NCI-H748 (cell line): Measurements from ENCODE around the gene RAP1GAP.
A peak's percentile ranks its signal among the peaks of the same experiment; 100 is the strongest.

Source experiments
- DNase-seq: peaks from one replicate; lab custom pipeline; 2025; ENCODE audit not compliant: unreplicated experiment; lab: John Stamatoyannopoulos, UW

RAP1GAP gene

DNA sequence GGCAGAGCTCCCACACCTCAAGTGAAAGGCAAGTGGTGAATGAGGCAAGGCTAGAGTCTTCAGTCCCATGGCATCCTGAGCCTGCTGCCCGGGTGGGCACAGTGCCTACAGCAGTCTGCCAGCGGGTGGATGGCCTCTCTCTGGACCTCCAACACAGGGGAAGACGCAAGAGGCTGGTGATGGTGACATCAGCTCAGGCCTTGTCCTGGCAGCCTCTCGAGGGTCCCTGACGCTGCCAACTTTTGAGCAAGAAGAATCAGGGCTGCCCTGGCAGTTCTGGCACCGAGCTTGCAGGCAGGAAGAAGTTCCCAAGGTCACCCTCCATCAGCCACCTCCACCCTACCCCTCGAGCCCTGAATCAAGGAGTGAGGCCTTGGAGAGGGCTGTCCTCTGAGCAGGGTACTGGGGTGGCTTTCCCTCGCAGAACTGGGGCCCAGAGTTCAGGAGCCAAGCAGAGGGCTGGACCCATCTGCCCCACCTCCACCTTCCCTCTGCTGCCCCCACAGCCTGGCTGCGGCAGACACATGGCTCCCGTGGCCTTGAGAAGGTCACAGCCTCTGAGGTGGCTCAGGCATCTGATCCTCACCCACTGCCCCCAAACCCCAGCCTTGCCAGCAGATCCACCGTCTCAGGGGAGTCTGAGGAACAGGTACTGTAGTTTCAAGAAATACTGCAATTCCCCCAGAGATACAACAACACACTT, 5.8 kb downstream of the RAP1GAP start:
- no peak for DNase-seq

DNA sequence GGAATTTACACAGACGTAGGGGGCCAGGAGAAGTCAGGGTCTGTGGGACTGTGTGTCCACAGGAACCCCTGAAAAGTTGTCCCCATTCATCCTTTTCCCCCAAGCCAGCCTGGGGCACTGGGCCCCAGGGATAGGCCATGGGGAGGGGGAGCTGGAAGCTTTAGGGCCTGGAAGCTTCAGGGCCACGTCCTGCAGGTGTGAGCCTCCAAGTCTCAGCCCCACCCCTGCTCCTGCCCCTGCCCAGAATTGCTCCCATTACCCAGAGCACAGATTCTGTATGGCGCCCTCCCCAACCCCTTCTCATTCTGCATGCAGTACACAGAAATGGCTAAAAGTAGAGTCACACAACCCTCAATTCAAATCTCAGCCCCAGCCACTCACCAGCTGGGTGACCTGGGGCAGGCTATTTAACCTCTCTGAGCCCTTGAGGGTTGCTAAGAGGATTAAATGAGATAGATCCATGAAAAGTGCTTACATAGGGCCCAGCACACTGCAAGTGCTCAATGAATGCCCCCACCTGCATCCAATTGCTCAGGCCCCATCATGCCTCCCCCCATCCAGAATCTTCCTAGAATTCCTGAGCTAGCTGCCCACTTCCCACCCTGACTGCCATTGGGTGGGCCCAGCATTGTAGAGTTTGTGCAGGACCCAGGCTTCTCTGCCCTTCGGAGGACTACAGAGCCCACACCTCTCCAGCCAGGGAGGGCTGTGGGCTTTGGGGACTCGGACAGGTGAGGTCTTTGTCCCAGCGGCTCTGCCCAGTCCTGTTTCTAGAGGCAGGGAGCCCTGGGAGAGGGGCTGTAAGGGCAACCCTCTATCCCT, 6.5 kb downstream of the RAP1GAP start:
- DNase-seq = no peak

DNA sequence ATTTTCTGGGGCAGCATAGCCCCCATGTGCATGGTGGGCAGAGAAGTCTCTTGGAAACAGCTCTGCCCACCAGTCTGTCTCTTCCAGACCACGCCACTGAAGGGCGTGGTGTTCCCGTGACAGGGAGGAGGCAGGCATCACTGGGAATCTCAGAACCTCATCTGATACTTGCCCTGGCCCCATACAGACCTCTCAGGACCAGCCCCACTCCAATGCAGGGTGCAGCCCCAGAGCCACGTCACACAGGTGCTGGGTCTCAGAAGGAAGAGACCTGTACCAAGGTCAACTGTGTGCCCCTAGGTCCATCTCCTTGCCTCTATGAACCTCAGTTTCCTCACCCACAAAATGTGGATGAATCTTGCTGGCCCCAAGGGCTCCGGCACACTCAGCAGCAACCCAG, 7.3 kb downstream of the RAP1GAP start:
- DNase-seq = no peak

- no peak for DNase-seq
These were observed 9.2 kb downstream of the RAP1GAP start for GRCh38 chr1:21659924-21660326.

- peak; percentile 68 for DNase-seq
These were observed 9.8 kb downstream of the RAP1GAP start for GRCh38 chr1:21659099-21659923.

- DNase-seq = no peak
These were observed 11.5 kb downstream of the RAP1GAP start for GRCh38 chr1:21657456-21658190.

DNA sequence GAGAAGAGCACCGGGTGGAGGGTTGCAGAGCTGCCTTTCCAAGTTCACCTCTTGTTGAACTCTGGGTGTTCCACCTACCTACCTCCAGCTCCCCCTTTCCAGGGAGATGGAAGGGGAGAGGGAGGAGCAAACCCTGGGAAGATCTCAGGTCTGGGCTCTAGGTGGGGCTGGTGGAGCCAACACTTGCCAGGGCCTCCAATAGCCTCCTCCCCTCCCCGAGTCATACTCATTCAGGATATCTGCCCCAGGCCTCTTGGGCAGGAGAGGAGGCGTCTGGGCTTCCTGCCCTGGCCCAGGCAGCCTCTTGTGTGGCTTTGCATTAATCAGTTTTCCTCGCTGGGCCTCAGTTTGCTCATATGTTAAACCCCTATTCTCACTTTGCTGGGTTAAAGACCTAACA, 13.4 kb downstream of the RAP1GAP start:
- peak; percentile 5 for DNase-seq

DNA sequence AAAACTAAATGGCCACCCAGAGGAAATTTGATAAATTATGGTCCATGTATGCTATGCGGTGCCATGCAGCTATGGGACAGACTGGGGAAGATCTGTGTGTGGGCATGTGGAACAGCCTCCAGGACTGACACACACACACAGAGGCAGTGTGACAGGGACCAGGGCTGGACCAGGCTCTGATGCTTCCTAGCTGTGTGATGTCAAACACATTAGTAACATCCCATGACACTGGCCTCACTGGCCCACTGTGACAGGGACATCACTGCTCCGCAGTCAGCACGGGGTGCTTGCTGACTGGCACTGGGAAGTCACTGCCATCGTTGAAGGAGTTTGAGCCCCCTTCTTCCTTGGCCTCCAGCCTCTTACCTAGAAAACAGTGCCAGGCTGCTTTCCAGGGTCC, 13.9 kb downstream of the RAP1GAP start:
- no peak for DNase-seq

- DNase-seq = no peak
These were observed 14.9 kb downstream of the RAP1GAP start for GRCh38 chr1:21654209-21654608.

GRCh38 chr1:21653744-21654100, 15.4 kb downstream of the RAP1GAP start:
- DNase-seq = no peak

GRCh38 chr1:21652937-21653743, 16.0 kb downstream of the RAP1GAP start:
- no peak for DNase-seq

DNA sequence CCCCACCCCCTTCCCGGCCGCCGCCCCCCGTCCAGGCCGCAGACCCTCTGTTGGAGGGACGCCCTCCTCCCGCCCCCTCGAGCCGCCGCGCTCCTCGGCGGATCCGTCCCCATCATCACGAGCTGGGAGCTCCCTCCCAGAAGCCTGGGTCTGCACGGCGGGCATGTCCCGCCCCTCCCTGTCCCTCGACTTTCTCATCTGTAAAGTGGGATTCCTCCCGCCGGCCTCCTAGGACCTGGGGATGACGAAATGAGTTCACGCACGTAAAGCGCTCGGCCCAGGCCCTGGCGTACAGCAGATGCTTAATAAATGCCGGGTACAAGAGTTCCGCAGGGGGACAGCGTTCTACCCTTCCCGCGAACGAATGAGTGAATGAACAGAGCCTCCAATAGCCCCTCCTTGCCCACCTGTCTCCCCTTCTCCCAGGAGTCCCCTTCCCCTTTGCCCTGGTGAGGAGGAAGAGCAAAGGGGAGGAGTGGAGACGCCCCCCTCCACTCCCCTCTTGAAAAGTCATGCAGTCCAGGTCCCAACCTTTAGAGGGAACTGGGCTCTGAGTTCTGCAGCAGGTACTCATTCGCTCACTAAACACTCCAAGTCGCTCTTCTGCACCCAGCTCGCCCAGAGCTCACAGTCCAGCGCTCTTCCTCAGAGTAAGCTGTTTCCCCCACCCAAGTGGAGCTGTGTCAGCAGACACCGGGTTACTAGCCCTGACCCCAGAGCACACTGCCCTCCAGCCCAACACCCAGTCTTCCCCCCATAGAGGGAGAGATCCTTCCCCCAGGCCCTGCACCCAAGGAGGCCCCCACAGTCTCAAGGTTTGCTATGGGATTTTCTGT, 16.8 kb downstream of the RAP1GAP start:
- peak; percentile 32 for DNase-seq

DNA sequence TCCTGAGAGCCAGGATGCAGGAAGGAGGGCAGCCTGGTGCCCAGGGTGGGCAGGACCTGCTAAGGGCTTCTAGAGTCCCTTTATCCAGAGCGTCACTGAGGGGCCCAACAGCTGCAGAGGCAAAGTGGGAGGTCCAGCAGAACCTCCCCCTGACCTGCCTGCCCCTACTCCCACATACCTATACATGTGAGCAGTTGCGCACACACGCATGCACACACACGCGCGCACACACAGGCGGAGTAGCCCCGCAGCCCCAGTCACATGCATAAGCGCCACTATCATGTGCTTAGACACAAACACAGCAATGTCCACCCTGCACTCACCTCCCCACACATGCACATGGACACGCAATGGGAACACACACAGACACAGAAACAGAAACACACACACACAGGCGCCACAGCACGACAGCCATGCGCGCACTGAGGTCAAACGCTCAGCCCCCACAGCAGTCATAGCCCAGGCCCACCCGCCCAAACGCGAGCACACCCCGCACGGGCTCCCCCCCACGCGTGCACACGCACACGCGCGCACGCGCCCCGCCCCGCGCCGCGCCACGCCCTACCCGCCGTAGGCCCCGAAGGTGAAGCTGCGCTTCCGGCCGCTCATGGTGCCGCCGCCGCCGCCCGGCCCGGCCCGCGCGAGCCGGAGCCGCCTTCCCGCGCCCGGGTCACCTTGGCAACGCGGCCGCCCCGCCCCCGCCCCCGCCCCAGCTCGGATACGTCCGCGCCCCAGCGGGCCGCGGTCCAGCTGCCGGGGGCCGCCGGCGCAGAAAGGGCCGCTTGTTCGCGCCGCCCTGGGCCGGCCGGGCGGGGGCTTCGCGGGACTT, 17.7 kb downstream of the RAP1GAP start:
- peak; percentile 67 for DNase-seq

DNA sequence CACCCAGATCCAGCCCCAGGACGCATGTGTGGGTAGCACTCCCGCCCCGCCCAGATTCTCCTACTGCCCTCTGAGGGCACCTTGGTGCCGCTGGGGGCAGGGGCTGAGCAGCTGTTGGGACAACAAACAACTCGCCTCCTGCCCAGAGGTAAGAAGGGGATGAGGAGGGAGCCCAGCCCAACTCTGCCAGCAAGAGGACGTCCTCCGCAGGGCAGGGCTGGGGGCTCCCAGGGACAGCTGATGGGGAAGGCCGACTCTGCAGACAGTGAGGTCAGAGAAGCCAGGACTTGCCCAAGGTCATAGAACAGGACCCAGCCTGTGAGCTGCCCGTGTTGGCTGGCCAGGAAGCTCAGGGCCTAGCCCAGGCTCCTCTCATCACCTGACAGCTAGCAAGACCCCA, 18.8 kb downstream of the RAP1GAP start:
- DNase-seq = no peak

DNA sequence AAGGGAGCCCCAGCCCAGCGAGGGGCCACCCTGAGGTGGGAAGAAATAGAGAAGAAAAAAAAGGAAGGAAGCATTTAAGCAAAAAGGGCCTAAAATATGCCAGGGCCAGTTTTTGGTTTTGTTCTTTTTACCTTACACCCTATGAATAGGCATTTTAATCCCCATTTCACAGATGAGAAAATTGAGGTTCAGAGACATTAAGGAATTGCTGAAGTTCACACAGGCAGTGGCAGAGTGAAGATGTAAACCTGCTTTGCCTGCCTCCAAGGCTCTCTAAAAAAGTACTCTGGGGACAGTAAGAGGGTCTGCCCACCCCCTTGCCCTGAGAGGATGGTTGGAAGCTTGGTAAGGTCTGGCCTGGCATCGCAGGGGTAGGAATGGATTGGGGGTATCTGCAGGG, 19.8 kb downstream of the RAP1GAP start:
- no peak for DNase-seq

DNA sequence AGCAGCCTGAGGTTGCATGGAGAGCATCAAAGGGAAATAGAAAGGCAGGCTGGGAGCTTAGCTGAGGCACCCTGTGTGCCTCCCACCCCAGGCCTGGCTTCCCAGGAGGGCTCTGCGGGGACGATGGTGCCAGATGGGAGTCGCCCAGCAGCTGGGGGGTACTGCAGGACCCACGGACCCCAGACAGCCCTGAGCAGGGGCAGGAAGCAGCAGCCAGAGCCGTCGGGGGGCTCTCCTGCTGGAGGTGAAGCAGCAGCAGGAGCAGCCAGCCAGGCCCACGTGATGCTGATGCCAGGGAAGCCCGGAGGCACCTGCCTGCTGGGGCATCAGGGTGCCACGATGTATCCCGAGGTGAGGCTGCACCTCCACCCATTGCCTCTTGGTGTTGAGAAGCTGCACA, 20.4 kb downstream of the RAP1GAP start:
- no peak for DNase-seq

GRCh38 chr1:21648352-21648730, 20.8 kb downstream of the RAP1GAP start:
- no peak for DNase-seq
